Superior temporal gyrus (tissue), 1 donor: ENCODE data around the gene RFC5.
"Not testable (repeated sequence)": the region's sequence is repeated elsewhere in the genome, so short reads cannot be mapped to it uniquely, and the experiment has no call there.

Experiments used
- DNase-seq: peaks from one replicate; pipeline ENCODE4 v3.0.0-alpha.2; 2016; ENCODE audit errors: extremely low spot score

Gene RFC5

GRCh38 chr12:118052324-118053070, 36.0 kb downstream of the RFC5 start:
- peak; percentile 48 for DNase-seq

GRCh38 chr12:118053071-118053985, 36.8 kb downstream of the RFC5 start:
- DNase-seq: no peak

GRCh38 chr12:118055144-118055557, 38.6 kb downstream of the RFC5 start:
- DNase-seq: peak; percentile 31

GRCh38 chr12:118055865-118056773, 39.6 kb downstream of the RFC5 start:
- DNase-seq: no peak

GRCh38 chr12:118058227-118058626, 41.7 kb downstream of the RFC5 start:
- no peak for DNase-seq

- DNase-seq: no peak
Observed at GRCh38 chr12:118058881-118059280, 42.4 kb downstream of the RFC5 start.

GRCh38 chr12:118059341-118060191, 43.1 kb downstream of the RFC5 start:
- DNase-seq: peak; percentile 48

GRCh38 chr12:118060301-118061010, 44.0 kb downstream of the RFC5 start:
- peak; percentile 47 for DNase-seq

- DNase-seq: peak; percentile 40
Observed at GRCh38 chr12:118061011-118061872, 44.7 kb downstream of the RFC5 start, which contains the start of gene WSB2. WSB2 (minus strand) TSS chr12:118061179; CDS start chr12:118061048, 131 bp downstream.

GRCh38 chr12:118061873-118062843, 45.7 kb downstream of the RFC5 start:
- DNase-seq: peak; percentile 69

- DNase-seq: no peak
Observed at GRCh38 chr12:118063576-118064391, 47.3 kb downstream of the RFC5 start.

- DNase-seq: no peak
Observed at GRCh38 chr12:118064608-118065007, 48.1 kb downstream of the RFC5 start.

- no peak for DNase-seq
Observed at GRCh38 chr12:118065380-118065779, 48.9 kb downstream of the RFC5 start.

GRCh38 chr12:118068445-118068844, 51.9 kb downstream of the RFC5 start:
- no peak for DNase-seq

- no peak for DNase-seq
Observed at GRCh38 chr12:118070650-118071049, 54.1 kb downstream of the RFC5 start.

GRCh38 chr12:118073768-118074167, 57.3 kb downstream of the RFC5 start:
- no peak for DNase-seq

GRCh38 chr12:118081521-118081920, 65.0 kb downstream of the RFC5 start:
- DNase-seq: not testable (repeated sequence)
